GM12891 (cell line): ENCODE results near the gene S100A3.

Experiments
- PAX5 ChIP-seq: IDR thresholded peaks from 2 replicates; pipeline ENCODE4 v1.6.1; 2011; ENCODE audit warnings: low read length, moderate library complexity, mild to moderate bottlenecking; ENCODE audit not compliant: insufficient read depth, severe bottlenecking
- POLR2A ChIP-seq: IDR thresholded peaks from 2 replicates; pipeline ENCODE4 v1.6.1; 2011; ENCODE audit warnings: low read depth, low read length, control low read depth
- POLR2AphosphoS5 ChIP-seq: IDR thresholded peaks from 2 replicates; pipeline ENCODE4 v1.6.1; 2011; ENCODE audit warnings: low read depth, low read length, control low read depth
- POU2F2 ChIP-seq: IDR thresholded peaks from 2 replicates; pipeline ENCODE4 v1.6.1; 2011; ENCODE audit warnings: low read depth, mild to moderate bottlenecking, control low read depth, low read length, moderate library complexity
- SPI1 ChIP-seq: IDR thresholded peaks from 2 replicates; pipeline ENCODE4 v1.6.1; 2011; ENCODE audit warnings: low read depth, low read length, control low read depth
- TAF1 ChIP-seq: IDR thresholded peaks from 2 replicates; pipeline ENCODE4 v1.6.1; 2011; ENCODE audit warnings: low read depth, low read length, control low read depth

- TF ChIP-seq POLR2AphosphoS5 (no peak), POLR2A (no peak), PAX5 (no peak), POU2F2 (no peak), TAF1 (no peak), SPI1 (no peak)
These were observed 36.0 kb downstream of the S100A3 start for GRCh38 chr1:153513023-153513422.
